Gastroesophageal sphincter (tissue), 4 donors: ENCODE data around the gene ALPG. TPM values are rescaled to one million over a fixed set of nuclear protein-coding genes. Genes with fewer than 3 reads are reported as not detected.

Experiments
- ATAC-seq: fragments of 150-250 bp; one replicate; pipeline ENCODE4 v1.9.1; 2016; ENCODE audit warnings: mild to moderate bottlenecking, moderate library complexity
- H3K27ac ChIP-seq, 4 donors: fragments of 200-600 bp; sonication (generic) in 3 of 4; 1 replicate in 3 of 4; 2 replicates in 1 of 4; pipeline ENCODE4 v1.5.1; 2016 to 2019
- H3K27me3 ChIP-seq: fragments of 200-600 bp; sonication (generic); one replicate; pipeline ENCODE4 v1.5.1; 2019
- H3K36me3 ChIP-seq, 2 donors: fragments of 200-600 bp; sonication (generic); one replicate each; pipeline ENCODE4 v1.5.1; 2019; ENCODE audit warnings: control low read depth in 1 of 2
- H3K4me1 ChIP-seq, 3 donors: fragments of 200-600 bp; sonication (generic); 1 replicate in 2 of 3; 2 replicates in 1 of 3; pipeline ENCODE4 v1.5.1; 2016 to 2019; ENCODE audit warnings: control low read depth in 2 of 3
- H3K4me3 ChIP-seq, 2 donors: fragments of 200-600 bp; sonication (generic); one replicate each; pipeline ENCODE4 v1.5.1; 2019; ENCODE audit warnings: mild to moderate bottlenecking in 1 of 2, moderate library complexity in 1 of 2
- H3K9me3 ChIP-seq, 3 donors: fragments of 200-600 bp; sonication (generic); one replicate each; pipeline ENCODE4 v1.5.1; 2017 to 2019; ENCODE audit warnings: control low read depth in 2 of 3
- EP300 ChIP-seq: sonication (generic); formaldehyde crosslinking; IDR thresholded peaks from one replicate; pipeline ENCODE4 v1.6.1; 2017; ENCODE audit warnings: antibody characterized with exemption, mild to moderate bottlenecking
- POLR2A ChIP-seq, 2 donors: fragments of 450-650 bp; IDR thresholded peaks; one replicate each; pipeline ENCODE4 v1.6.1; 2017; ENCODE audit warnings: antibody characterized with exemption in 2 of 2, mild to moderate bottlenecking in 2 of 2, moderate library complexity in 1 of 2
- POLR2AphosphoS5 ChIP-seq: sonication (generic); formaldehyde crosslinking; IDR thresholded peaks from one replicate; pipeline ENCODE4 v1.6.1; 2017; ENCODE audit warnings: antibody characterized with exemption
- WGBS, 2 donors: methylation state at CpG; one replicate each; pipeline ENCODE4 v1.1.5; 2018; ENCODE audit warnings: low coverage in 1 of 2; 5-methylcytosine and 5-hydroxymethylcytosine counted together
- total RNA-seq, 4 donors: library from RNA; depleted of rRNA; stranded (reverse); fragments of >200 nt; gene quantifications; one replicate each; pipeline ENCODE4 v1.1.0, GENCODE V29; 2016
- TF ChIP-seq, protein P1 (sequence below), 4 experiments: fragments of 200-600 bp in 2 of 4; fragments of 450-650 bp in 2 of 4; sonication (generic) in 1 of 4; IDR thresholded peaks; one replicate each; pipeline ENCODE4 v1.5.1; 2017 to 2019; ENCODE audit warnings: antibody characterized with exemption in 4 of 4, mild to moderate bottlenecking in 2 of 4, moderate library complexity in 2 of 4

The ALPG gene
- total RNA-seq, 4 donors from 2014 or later = not detected

DNA sequence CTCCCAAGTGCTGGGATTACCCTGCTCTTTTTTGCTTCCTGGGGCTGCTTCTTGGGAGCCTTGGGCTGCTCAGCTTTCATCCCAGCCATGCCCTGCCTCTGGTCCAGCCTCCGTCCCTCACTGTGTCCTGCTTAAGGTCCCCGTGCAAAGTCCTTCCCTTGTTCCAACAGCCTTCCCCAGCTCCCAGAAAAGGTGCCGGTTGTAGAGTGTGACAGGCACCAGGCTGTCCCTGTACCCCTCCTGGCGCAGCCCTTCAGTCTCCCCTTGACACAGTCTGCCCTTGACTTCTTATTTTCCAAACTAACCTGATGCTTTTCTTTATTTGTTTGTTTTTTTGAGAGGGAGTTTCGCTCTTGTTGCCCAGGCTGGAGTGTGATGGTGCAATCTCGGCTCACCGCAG is 29.2 kb downstream of the ALPG start:
- peaks cover 0 to 5% (median 0%) of the 10 kb centered on the region in 3 donors for H3K4me1 ChIP-seq
- H3K36me3 ChIP-seq = no peaks in the 10 kb centered on the region
- TF ChIP-seq POLR2A (IDR thresholded peaks at IDR 0.05) (no peak), POLR2AphosphoS5 (no peak), EP300 (no peak)
- TF ChIP-seq, protein P1, sequence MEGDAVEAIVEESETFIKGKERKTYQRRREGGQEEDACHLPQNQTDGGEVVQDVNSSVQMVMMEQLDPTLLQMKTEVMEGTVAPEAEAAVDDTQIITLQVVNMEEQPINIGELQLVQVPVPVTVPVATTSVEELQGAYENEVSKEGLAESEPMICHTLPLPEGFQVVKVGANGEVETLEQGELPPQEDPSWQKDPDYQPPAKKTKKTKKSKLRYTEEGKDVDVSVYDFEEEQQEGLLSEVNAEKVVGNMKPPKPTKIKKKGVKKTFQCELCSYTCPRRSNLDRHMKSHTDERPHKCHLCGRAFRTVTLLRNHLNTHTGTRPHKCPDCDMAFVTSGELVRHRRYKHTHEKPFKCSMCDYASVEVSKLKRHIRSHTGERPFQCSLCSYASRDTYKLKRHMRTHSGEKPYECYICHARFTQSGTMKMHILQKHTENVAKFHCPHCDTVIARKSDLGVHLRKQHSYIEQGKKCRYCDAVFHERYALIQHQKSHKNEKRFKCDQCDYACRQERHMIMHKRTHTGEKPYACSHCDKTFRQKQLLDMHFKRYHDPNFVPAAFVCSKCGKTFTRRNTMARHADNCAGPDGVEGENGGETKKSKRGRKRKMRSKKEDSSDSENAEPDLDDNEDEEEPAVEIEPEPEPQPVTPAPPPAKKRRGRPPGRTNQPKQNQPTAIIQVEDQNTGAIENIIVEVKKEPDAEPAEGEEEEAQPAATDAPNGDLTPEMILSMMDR (IDR thresholded peaks at IDR 0.05) = no peak
- no peak for ATAC-seq
- H3K9me3 ChIP-seq = no peaks in the 10 kb centered on the region
- no peak overlapping the region for H3K4me3 ChIP-seq
- no peak overlapping the region for H3K27ac ChIP-seq
- peaks cover 13% of the 10 kb centered on the region for H3K27me3 ChIP-seq
- WGBS, 2 donors = 80% methylated on average over 7 of the region's 7 CpGs; no CpG with 5 or more reads in 1 of the 2 donors

DNA sequence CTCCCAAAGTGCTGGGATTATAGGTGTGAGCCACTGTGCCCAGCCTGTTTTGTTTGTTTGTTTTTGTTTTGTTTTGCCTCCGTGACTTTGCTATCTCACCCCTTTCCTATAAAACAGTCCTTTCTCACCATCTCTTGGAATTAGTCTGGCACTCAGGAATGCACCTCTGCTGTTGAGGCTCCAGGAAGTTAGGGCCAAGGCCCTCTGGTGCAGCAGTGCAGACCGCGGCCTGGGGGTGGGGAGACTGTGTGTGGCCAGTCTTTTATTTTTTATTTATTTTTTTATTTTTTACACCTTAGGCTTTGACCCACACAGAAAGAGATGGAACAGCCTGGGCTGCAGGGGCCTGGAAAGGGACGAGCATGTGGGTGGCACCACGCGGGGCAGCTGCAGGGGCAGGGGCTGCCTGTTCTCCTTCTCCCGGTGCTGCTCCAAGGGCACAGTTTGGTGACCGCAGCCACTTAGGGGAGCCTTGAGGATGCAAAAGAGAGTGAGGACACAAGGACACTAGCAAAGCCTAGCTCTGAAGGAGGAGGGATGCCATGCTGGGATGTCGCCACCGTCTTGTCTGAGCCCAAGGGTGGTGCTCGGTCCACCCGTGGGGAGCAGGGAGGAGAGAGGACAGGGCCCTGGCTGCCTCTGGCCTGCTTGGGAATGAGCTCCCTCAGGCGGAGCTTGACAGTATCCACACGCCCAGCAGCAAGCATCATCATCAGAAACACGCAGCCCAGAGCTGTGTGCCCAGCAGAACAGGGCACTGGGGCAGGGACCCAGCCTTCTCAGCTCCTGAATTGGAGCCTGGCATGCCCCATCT is 29.9 kb downstream of the ALPG start:
- Histone ChIP-seq H3K9me3 (no peaks in the 10 kb centered on the region), H3K4me1 (peaks cover 0 to 5% (median 0%) of the 10 kb centered on the region in 3 donors), H3K27me3 (peaks cover 13% of the 10 kb centered on the region), H3K36me3 (no peaks in the 10 kb centered on the region), H3K27ac (no peak overlapping the region), H3K4me3 (no peak overlapping the region)
- 77 to 83% methylated on average over 1 to 8 of the region's 15 CpGs for WGBS, 2 donors
- TF ChIP-seq, protein P1 (IDR thresholded peaks at IDR 0.05) = no peak
- no peak for TF ChIP-seq EP300
- TF ChIP-seq POLR2AphosphoS5 = no peak
- no peak for TF ChIP-seq POLR2A (IDR thresholded peaks at IDR 0.05)
- ATAC-seq = no peak

DNA sequence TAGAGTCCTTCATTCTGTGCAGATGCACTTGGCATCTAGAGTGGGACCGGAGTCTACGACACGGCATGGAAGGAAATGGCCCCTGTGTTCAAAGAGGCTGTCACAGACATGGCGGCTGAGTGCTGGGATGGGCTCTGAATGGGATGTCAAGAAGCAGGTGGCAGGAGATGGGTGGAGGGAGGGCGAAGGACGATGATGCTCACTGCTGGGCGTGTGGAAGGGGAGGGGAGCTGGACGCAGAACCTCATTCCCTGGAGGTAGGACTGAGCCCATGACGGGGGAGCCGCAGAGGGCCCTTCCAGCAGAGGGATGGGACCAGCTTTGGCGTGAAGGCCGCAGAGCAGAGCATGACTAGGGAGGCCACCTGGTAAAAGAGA is 30.5 kb downstream of the ALPG start:
- peaks cover 13% of the 10 kb centered on the region for H3K27me3 ChIP-seq
- no peak overlapping the region for H3K4me3 ChIP-seq
- peaks cover 0 to 5% (median 0%) of the 10 kb centered on the region in 3 donors for H3K4me1 ChIP-seq
- WGBS, 2 donors = 73 to 85% methylated on average over 3 to 9 of the region's 12 CpGs
- no peak for ATAC-seq
- no peaks in the 10 kb centered on the region for H3K36me3 ChIP-seq
- no peak for TF ChIP-seq POLR2A (IDR thresholded peaks at IDR 0.05)
- TF ChIP-seq, protein P1 (IDR thresholded peaks at IDR 0.05) = no peak
- TF ChIP-seq EP300 = no peak
- TF ChIP-seq POLR2AphosphoS5 = no peak
- no peaks in the 10 kb centered on the region for H3K9me3 ChIP-seq
- no peak overlapping the region for H3K27ac ChIP-seq

DNA sequence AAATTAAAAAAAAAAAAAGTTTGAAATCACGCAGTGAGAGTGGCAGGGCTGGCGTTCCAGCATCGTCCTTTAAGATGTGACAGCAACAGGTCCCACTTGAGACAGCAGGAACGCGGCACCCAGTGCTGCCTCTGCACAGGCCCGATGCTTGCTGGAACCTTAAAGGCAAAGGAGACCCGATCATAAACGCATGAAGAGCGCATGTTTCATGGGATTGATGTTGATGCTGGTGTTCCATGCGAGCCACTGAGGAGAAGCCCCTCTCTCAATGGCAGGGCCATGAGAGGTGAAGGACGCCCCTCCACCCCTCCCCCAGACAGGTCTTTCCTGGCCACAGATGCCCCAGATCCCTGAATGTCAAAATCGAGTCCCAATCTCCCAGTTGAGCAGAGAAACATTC is 31.4 kb downstream of the ALPG start:
- Histone ChIP-seq H3K9me3 (no peaks in the 10 kb centered on the region), H3K4me1 (peaks cover 0 to 5% (median 0%) of the 10 kb centered on the region in 3 donors)
- 77 to 80% methylated on average over 1 to 10 of the region's 12 CpGs for WGBS, 2 donors

More for the DNA sequence above, 31.4 kb downstream of the ALPG start:
- H3K36me3 ChIP-seq = no peaks in the 10 kb centered on the region
- H3K27ac ChIP-seq = no peak overlapping the region
- no peak overlapping the region for H3K4me3 ChIP-seq
- ATAC-seq = no peak
- H3K27me3 ChIP-seq = peaks cover 13% of the 10 kb centered on the region
- TF ChIP-seq EP300 = no peak
- TF ChIP-seq, protein P1 (IDR thresholded peaks at IDR 0.05) = no peak
- TF ChIP-seq POLR2AphosphoS5 = no peak
- TF ChIP-seq POLR2A (IDR thresholded peaks at IDR 0.05) = no peak
